ENCODE results near the gene CUBN. TPM values are rescaled to one million over a fixed set of nuclear protein-coding genes. Genes with fewer than 3 reads are reported as not detected.
"Not testable (repeated sequence)": the region's sequence is repeated elsewhere in the genome, so short reads cannot be mapped to it uniquely, and the experiment has no call there.

CUBN gene
- total RNA-seq, 1 experiment from 2014 or later: 0.34 TPM

DNA sequence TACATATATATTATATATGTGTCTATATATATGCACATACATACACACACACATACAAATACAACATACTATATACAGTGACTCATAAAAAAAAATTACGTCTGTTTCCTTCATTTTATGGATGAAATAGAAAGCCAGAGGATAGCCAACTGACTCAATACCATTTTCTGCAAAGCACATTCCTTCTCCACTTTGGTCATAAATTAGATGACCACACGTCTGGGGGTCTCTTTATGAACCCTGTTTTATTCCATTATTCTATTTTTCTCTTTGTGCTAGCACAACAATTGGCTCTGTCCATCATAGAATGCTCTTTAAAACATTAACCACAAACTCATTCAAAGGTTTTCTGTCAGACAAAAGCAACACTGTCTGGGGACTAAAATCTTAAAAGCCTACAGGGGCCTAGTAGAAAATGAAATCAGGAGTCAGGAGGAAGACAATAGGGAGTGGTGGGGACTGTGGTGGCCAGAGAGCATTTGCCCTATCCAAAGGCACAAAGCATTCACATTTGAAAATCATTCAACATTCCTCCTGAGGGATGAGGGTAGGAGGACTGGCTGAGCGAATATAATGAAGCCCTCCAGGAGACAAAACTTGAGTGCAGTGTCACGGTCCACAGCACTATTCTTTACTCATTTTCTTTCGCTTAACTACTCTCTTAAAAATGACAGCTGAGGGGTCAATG is 4.3 kb downstream of the CUBN start:
- Histone ChIP-seq H3K27me3 (no peaks in the 10 kb centered on the region), H3K27ac (0 out of 2 replicates have a peak overlapping the region, but pooled peaks have one; percentile 9), H3K36me3 (no peaks in the 10 kb centered on the region), H3K4me1 (peaks cover 12% of the 10 kb centered on the region), H3K4me3 (no peak overlapping the region), H3K9me3 (replicated peaks) (no peaks in the 10 kb centered on the region)
- DNase-seq: peak in 1 of 2 experiments; percentile 59

DNA sequence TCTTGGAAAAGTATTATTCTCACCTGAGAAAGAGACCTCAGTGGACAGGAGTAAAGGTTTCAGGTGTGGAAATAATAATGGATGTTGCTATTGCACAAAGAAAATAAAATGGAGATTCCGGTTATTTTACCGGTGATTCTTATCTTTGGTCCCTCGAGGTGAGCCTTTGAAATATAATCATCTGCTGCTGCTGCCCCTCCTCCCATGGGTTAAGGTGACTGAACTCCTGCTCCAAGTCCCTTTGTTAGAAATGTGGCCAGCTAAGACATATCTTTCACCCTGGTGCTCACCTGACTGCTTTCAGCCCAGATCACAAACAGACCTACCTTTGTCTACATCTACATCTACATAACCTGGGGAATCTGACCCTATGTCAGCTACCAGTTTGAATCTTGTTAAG is 5.7 kb downstream of the CUBN start:
- H3K36me3 ChIP-seq: no peaks in the 10 kb centered on the region
- H3K4me1 ChIP-seq: peaks cover 12% of the 10 kb centered on the region
- H3K27ac ChIP-seq: no peak overlapping the region
- no peaks in the 10 kb centered on the region for H3K9me3 ChIP-seq (replicated peaks)
- no peaks in the 10 kb centered on the region for H3K27me3 ChIP-seq
- H3K4me3 ChIP-seq: no peak overlapping the region
- DNase-seq: no peak

DNA sequence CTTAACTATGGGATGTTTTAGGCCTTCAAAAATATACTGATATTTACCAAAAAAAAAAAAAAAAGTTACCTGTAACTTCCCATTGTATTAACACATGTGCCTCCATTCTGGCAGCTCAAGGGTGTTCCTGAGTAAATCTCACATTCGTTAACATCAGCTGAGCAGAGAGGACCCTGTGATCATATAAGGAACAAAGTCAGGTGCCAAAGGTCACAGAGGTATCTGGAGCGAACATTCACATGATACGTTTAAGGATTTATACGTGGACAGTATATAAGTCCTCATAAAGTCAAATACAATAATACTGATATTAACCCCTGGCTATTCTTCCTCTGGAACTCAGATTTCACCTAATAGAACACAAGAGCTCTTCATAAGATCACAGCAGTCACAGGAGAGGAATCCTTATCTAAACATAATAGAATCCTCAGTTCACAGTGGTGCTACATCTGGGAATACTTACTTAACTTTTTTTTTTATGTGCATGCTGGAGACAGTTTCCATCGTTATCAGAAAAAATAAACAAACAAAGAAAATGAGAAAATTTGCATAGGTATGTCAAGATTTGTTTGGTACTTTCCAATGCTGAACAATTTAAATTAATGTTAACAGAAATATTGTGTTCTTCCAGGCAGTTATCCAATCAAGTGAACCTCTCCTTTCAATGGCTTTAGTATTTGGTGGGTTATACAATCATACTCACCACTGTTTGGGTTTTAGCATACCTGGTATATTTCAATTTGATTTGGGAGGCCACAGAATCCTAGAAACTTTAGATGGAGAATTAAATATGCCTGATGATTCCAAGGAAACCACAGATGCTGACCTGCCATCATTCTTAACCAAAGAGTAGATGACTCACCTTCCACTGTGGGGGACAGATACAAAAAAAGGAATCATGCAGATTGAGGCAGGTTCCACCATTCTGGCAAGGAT is 6.6 kb downstream of the CUBN start:
- Histone ChIP-seq H3K4me3 (no peak overlapping the region), H3K27ac (no peak overlapping the region), H3K4me1 (peaks cover 12% of the 10 kb centered on the region), H3K9me3 (replicated peaks) (no peaks in the 10 kb centered on the region), H3K27me3 (no peaks in the 10 kb centered on the region), H3K36me3 (no peaks in the 10 kb centered on the region)
- peak in 1 of 2 experiments; percentile 15 for DNase-seq

DNA sequence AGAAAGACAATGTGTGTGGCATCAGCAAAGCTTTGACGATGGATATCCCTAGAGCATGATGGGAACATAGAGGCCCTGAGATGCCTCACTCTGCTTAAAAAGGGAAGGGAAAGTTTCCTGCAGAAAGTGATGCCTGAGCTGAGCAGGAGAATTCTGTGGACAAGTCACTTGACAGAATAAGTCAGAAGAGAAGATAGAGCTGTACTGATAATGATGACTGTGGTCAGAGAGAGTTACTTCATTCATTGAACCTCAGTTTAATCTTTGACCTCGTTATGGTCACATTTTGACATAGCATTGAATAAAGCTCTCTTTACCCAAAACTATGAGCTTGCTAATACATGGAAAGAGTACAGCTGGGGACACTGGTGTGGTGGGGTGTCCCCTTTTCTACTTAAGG is 7.6 kb downstream of the CUBN start:
- Histone ChIP-seq H3K36me3 (no peaks in the 10 kb centered on the region), H3K4me1 (peaks cover 12% of the 10 kb centered on the region), H3K27me3 (no peaks in the 10 kb centered on the region), H3K9me3 (replicated peaks) (no peaks in the 10 kb centered on the region), H3K27ac (no peak overlapping the region), H3K4me3 (no peak overlapping the region)
- no peak for DNase-seq

DNA sequence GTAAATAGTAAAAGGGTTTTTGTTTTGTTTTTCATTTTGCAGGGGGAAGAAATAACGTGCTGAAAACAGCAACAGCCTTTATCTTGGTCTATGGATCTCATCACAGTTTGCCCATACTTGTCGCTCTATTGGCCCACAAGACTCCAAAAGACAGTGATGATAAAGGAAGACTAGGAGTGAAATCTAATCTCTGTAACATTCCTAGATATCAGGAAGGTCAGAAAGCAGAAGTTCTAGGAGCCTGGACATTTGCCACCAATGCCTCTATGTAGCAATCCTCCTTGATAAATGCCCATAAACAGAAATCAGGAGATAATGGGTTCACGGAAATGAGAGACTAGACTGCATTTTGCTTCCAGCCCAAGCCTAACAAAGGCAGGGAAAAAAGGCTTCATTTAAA is 8.9 kb downstream of the CUBN start:
- no peaks in the 10 kb centered on the region for H3K27me3 ChIP-seq

DNA sequence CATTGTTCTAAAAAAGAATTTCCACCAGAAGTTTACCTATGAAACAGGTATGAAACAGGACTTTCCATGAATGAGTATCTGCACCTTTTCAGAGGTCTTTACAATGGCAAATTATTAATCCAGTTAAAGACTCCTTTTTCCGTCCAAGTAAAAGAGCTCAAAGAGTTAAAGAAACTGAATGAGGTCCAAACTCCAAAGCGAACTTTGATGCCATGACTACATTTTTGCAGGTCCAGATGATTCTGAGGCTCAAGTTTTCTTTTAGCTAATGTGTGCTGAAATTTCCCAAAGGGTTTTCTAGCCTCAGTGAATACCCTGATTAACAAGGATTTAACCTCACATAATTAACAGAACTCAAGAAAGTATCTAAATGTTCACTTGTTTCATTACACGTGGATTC is 9.8 kb downstream of the CUBN start:
- Histone ChIP-seq H3K27ac (no peak overlapping the region), H3K4me3 (no peak overlapping the region)

More for the DNA sequence above, 8.9 kb downstream of the CUBN start:
- Histone ChIP-seq H3K27ac (no peak overlapping the region), H3K36me3 (no peaks in the 10 kb centered on the region), H3K4me3 (no peak overlapping the region), H3K9me3 (replicated peaks) (no peaks in the 10 kb centered on the region), H3K4me1 (peaks cover 12% of the 10 kb centered on the region)
- no peak for DNase-seq

DNA sequence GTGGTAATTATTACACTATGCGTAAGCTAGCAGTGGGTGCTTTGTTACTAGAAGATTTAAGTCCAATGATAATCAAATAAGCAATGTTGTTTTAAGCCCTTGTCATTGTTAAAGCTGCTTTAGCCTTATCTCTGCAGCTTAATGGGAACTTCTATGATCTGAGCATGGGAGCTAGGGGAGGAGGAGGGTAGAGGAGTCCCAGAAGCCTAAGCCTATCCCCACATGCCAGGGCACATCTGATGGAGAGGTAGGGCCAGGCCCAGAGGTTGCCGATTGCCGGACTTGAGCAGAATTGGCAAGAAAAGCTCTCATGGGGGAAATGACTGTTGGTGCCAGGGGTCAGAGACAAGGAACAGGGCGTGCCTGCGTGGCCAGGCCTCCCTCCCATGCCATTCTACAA is 13.4 kb downstream of the CUBN start:
- H3K27ac ChIP-seq: no peak overlapping the region
- H3K36me3 ChIP-seq: no peaks in the 10 kb centered on the region
- no peak overlapping the region for H3K4me3 ChIP-seq
- no peaks in the 10 kb centered on the region for H3K9me3 ChIP-seq (replicated peaks)
- H3K27me3 ChIP-seq: no peaks in the 10 kb centered on the region
- DNase-seq: no peak
- H3K4me1 ChIP-seq: no peaks in the 10 kb centered on the region

More for the DNA sequence above, 9.8 kb downstream of the CUBN start:
- H3K4me1 ChIP-seq: peaks cover 8% of the 10 kb centered on the region
- H3K36me3 ChIP-seq: no peaks in the 10 kb centered on the region
- no peaks in the 10 kb centered on the region for H3K9me3 ChIP-seq (replicated peaks)
- no peaks in the 10 kb centered on the region for H3K27me3 ChIP-seq
- no peak for DNase-seq

DNA sequence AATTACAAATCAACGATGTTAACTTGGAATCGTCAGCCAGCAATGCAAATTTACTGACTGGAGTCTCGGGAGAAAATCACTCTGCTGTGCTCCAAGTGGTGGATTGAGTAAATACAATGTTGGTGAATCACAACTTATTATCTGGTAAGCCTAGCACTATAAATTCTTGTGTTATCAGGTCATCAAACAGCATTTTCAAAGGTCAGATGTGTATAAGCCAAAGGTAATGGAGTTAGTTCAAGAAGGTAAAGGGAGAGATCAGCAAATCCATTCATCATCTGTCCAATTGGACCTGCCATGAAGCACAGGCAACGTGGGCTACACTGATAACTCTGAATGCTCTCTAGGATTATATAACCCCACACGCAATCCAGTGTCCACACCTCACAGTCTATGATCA is 13.9 kb downstream of the CUBN start:
- Histone ChIP-seq H3K4me3 (no peak overlapping the region), H3K36me3 (no peaks in the 10 kb centered on the region), H3K4me1 (no peaks in the 10 kb centered on the region), H3K9me3 (replicated peaks) (no peaks in the 10 kb centered on the region), H3K27me3 (no peaks in the 10 kb centered on the region), H3K27ac (no peak overlapping the region)
- no peak for DNase-seq

DNA sequence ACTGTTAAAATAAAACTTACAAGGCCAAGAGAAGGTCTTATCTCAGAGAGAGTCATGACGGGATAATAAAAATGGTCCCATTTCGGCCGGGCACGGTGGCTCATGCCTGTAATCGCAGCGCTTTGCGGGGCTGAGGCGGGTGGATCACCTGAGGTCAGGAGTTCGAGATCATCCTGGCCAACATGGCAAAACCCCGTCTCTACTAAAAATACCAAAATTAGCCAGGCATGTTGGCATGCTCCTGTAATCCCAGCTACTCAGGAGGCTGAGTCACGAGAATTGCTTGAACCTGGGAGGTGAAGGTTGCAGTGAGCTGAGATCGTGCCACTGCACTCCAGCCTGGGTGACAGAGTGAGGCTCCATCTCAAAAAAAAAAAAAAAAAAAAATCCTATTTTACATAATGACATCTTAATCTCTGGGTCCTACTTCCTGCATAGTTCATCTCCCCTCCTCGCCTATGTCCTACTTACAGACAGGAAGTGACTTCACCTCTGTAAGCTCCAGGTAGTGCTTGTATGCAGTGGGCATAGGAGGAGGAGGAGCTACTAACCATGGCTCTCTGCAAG is 14.7 kb downstream of the CUBN start:
- not testable (repeated sequence) for H3K27me3 ChIP-seq

DNA sequence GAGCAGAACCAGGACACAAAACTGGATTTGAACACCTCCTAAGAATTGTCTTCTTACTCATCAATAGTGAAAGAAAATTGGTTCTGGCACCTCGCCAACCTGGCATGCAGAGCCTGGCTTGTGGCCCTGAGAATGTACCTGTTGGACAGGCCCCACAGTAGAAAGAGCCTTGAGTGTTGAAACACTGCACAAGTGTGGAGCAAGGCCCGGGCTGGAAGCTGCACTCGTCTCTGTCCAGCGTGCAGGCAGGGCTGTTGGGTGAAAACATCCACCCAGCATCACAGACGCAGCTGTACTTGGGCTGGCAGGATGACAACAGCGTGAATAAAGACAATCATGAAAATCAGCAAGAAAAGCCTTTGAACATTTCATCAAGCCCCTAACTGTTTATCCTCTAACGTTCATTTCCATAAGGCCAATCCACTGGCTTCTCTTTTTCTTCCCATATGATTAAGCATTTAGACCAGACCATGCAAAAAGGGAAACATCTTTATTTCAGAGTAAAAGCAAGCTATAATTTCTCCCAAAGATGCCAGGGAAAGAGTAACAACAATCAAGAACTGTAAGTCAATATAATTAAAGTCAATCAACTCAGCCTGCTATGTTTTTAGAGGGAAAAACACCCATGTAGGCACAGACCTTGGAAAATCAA is 15.6 kb downstream of the CUBN start:
- peak in 1 of 2 experiments; percentile 26 for DNase-seq
- peaks cover 7% of the 10 kb centered on the region for H3K4me1 ChIP-seq

More for the DNA sequence above, 14.7 kb downstream of the CUBN start:
- not testable (repeated sequence) for H3K4me1 ChIP-seq; H3K27ac ChIP-seq; DNase-seq; H3K36me3 ChIP-seq; H3K9me3 ChIP-seq (replicated peaks); H3K4me3 ChIP-seq

DNA sequence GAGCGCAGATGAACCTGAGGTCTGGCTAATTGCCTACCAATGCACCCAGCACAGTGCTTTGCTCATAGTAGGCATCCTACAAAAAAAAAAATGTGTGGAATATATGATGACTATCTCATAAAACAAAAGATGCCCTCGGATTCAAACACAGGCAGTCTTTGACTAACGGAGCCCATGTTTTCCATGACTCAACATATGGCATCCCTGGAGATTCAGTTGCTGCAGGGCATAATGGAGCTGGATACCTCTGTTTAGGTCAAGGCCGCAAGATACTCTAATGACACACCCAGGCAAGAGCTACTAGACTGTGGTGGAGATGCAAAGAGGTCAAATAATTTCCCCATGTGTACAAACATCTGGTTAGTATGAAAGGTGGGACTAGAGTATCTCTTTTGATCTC is 16.3 kb downstream of the CUBN start:
- Histone ChIP-seq H3K9me3 (replicated peaks) (no peaks in the 10 kb centered on the region), H3K27me3 (no peaks in the 10 kb centered on the region), H3K36me3 (no peaks in the 10 kb centered on the region), H3K27ac (no peak overlapping the region), H3K4me3 (no peak overlapping the region), H3K4me1 (peaks cover 9% of the 10 kb centered on the region)
- DNase-seq: no peak

More for the DNA sequence above, 15.6 kb downstream of the CUBN start:
- H3K4me3 ChIP-seq: no peak overlapping the region
- H3K27me3 ChIP-seq: no peaks in the 10 kb centered on the region
- no peaks in the 10 kb centered on the region for H3K36me3 ChIP-seq
- no peaks in the 10 kb centered on the region for H3K9me3 ChIP-seq (replicated peaks)
- no peak overlapping the region for H3K27ac ChIP-seq

DNA sequence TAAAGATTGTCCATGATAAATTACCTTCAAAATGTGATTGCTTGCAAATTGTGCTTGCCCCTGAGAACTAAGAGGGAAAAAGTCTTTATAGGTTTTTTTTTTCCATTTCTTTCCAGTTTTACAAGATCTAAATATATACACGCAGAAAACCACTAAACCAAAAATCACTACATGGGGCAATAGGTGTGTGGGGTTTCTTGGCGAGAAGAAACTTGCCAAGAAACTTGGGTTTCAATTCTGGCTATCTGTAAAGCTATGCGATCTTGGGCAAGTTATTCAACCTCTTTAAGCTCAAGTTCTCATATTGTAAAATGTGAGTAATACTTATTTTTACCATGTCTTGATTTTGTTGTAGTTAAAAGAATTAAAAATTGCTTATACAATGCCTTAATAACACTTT is 17.0 kb downstream of the CUBN start:
- no peak overlapping the region for H3K27ac ChIP-seq
- no peaks in the 10 kb centered on the region for H3K9me3 ChIP-seq (replicated peaks)
- DNase-seq: no peak
- H3K4me1 ChIP-seq: peaks cover 9% of the 10 kb centered on the region
- H3K36me3 ChIP-seq: no peaks in the 10 kb centered on the region
- no peak overlapping the region for H3K4me3 ChIP-seq
- no peaks in the 10 kb centered on the region for H3K27me3 ChIP-seq

DNA sequence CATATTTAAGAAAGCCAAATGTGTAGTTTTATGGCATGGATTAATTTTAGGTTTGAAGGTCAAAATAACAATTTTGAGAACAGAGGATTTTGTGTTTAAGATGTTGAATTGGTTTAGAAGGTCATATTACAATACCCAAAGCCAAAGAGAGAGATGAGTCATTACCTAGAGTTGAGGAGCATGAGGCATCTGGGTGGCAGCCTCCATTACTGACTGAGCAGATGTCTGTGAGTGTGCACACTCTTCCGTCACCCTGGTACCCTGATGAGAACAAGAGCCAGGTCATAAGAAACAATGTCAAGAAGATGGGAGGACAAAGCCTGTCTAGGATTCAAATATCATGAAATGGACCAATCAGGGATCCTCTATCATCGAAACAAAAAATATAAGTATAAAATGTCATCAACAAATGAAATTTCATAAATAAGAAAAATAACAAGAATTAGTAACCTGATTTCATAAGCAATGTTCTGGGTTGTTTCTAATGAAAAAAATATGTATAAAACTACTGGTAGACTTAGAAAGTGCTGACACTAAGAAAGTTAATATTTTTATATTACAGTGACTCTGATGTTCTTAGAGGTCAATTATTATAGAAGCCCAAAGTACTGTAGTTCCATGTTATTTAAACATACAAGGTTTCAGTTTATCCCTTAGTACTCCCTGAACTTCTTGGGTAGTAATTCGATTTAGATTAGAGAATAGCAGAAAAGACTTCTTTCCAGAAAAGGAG is 20.0 kb downstream of the CUBN start:
- H3K27me3 ChIP-seq: no peaks in the 10 kb centered on the region
- peak; percentile 28 to 55 for DNase-seq

DNA sequence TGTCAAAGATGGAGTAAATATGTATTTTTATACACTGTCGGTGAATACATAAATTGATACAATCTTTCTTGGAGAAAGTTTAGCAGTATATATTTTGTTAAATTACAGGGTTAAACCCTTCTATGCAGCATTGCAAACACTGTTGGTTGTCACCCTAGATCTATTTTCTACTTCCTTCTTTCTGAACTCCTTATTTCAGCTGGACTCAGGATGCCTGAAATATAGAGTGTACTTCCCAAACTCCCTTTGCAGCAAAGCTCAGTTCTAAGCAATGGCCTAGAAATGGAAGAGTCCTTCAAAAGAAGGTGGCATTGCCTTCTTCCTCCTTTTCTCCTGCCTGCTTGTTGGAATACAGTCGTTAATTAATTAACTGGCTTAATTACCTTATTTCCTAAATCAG is 20.6 kb downstream of the CUBN start:
- peaks cover 9% of the 10 kb centered on the region for H3K4me1 ChIP-seq

More for the DNA sequence above, 20.0 kb downstream of the CUBN start:
- Histone ChIP-seq H3K27ac (no peak overlapping the region), H3K9me3 (replicated peaks) (no peaks in the 10 kb centered on the region), H3K4me1 (peaks cover 9% of the 10 kb centered on the region), H3K4me3 (no peak overlapping the region), H3K36me3 (no peaks in the 10 kb centered on the region)

More for the DNA sequence above, 20.6 kb downstream of the CUBN start:
- H3K9me3 ChIP-seq (replicated peaks): no peaks in the 10 kb centered on the region
- DNase-seq: no peak
- no peaks in the 10 kb centered on the region for H3K27me3 ChIP-seq
- H3K4me3 ChIP-seq: no peak overlapping the region
- no peak overlapping the region for H3K27ac ChIP-seq
- H3K36me3 ChIP-seq: no peaks in the 10 kb centered on the region
